GM19468 (cell line): ENCODE data around the gene NKAPD1.

Experiments used
- ATAC-seq: cut with Tn5 transposase; IDR thresholded peaks from one replicate; pipeline ENCODE4 v1.9.1; 2021; ENCODE audit warnings: mild to moderate bottlenecking, moderate library complexity, moderate number of reproducible peaks; ENCODE audit not compliant: unreplicated experiment; ENCODE audit errors: extremely low read depth

The NKAPD1 gene

GRCh38 chr11:112134473-112134872 lies 60.4 kb downstream of the NKAPD1 start:
- ATAC-seq, result no peak
